Keratinocyte (primary cell): ENCODE results near the gene ANKHD1. TPM values are rescaled to one million over a fixed set of nuclear protein-coding genes. Genes with fewer than 3 reads are reported as not detected.

Experiments used
- DNase-seq: peaks from one replicate; pipeline ENCODE4 v3.0.0-alpha.2; 2011; ENCODE audit warnings: low read depth, missing footprints, low spot score
- FAIRE-seq: peaks from 2 replicates; lab custom pipeline; 2011; peaks lifted over from hg19 to GRCh38; lab: Jason Lieb, UNC
- H2AFZ ChIP-seq: 2 replicates; pipeline ENCODE4 v1.6.0; 2012; ENCODE audit warnings: low read length, control low read depth, inconsistent platforms; ENCODE audit not compliant: control insufficient read depth
- H3K27ac ChIP-seq: 2 replicates; pipeline ENCODE4 v1.5.1; 2011; ENCODE audit warnings: low read length; ENCODE audit not compliant: control insufficient read depth, insufficient read depth
- H3K27me3 ChIP-seq: 3 replicates; pipeline ENCODE4 v1.6.0; 2011; ENCODE audit warnings: low read length; ENCODE audit not compliant: control insufficient read depth, insufficient read depth; ENCODE audit errors: extremely low read depth
- H3K36me3 ChIP-seq, 2 experiments: 2 replicates in 1 of 2; 3 replicates in 1 of 2; pipeline ENCODE4 v1.5.1; 2011; ENCODE audit warnings: low read length in 2 of 2, mild to moderate bottlenecking in 1 of 2; ENCODE audit not compliant: control insufficient read depth in 2 of 2, insufficient read depth in 2 of 2; ENCODE audit errors: extremely low read depth in 1 of 2
- H3K4me1 ChIP-seq: 3 replicates; pipeline ENCODE4 v1.5.1; 2011; ENCODE audit warnings: low read length; ENCODE audit not compliant: control insufficient read depth, insufficient read depth; ENCODE audit errors: extremely low read depth
- H3K4me2 ChIP-seq: 3 replicates; pipeline ENCODE4 v1.6.0; 2011; ENCODE audit warnings: low read depth, low read length; ENCODE audit not compliant: control insufficient read depth, insufficient read depth; ENCODE audit errors: extremely low read depth
- H3K4me3 ChIP-seq, 3 experiments: fragments of 200-600 bp in 1 of 3; sonication (generic) in 1 of 3; 2 replicates in 2 of 3; 3 replicates in 1 of 3; pipeline ENCODE4 v1.5.1; 2011 to 2016; ENCODE audit warnings: low read length in 3 of 3, mild to moderate bottlenecking in 3 of 3, control low read depth in 2 of 3, inconsistent platforms in 1 of 3, low read depth in 1 of 3, mixed read lengths in 1 of 3, mixed run types in 1 of 3, moderate library complexity in 1 of 3; ENCODE audit not compliant: control insufficient read depth in 2 of 3, insufficient read depth in 2 of 3; ENCODE audit errors: extremely low read depth in 1 of 3
- H3K79me2 ChIP-seq: 2 replicates; pipeline ENCODE4 v1.6.0; 2012; ENCODE audit warnings: low read length; ENCODE audit not compliant: control insufficient read depth, insufficient read depth
- H3K9ac ChIP-seq: 3 replicates; pipeline ENCODE4 v1.6.0; 2011; ENCODE audit warnings: low read length; ENCODE audit not compliant: control insufficient read depth, insufficient read depth; ENCODE audit errors: extremely low read depth
- H3K9me1 ChIP-seq: 3 replicates; pipeline ENCODE4 v1.6.0; 2011; ENCODE audit warnings: low read length; ENCODE audit not compliant: control insufficient read depth, insufficient read depth; ENCODE audit errors: extremely low read depth
- H3K9me3 ChIP-seq: 2 replicates; pipeline ENCODE4 v1.5.1; 2012; ENCODE audit warnings: low read depth, low read length; ENCODE audit not compliant: control insufficient read depth
- H4K20me1 ChIP-seq: 3 replicates; pipeline ENCODE4 v1.6.0; 2011; ENCODE audit warnings: low read length; ENCODE audit not compliant: control insufficient read depth, insufficient read depth; ENCODE audit errors: extremely low read depth
- EZH2 ChIP-seq: IDR thresholded peaks from one replicate; pipeline ENCODE4 v1.6.1; 2012; ENCODE audit warnings: inconsistent platforms, mild to moderate bottlenecking, low read length, moderate library complexity
- dilution Hi-C: fragments of 300-500 bp; cut with MboI; formaldehyde crosslinking; loops from one replicate; pipeline ENCODE4 v1.7.0; 2020; ENCODE audit warnings: low sequenced_read_pairs; ENCODE audit not compliant: extremely low pct_ligation_motif_present
- polyA plus RNA-seq, 5 experiments: library from polyadenylated mRNA; depleted of rRNA in 3 of 5; stranded (reverse) in 3 of 5; stranded (forward) in 1 of 5; unstranded in 1 of 5; fragments of >200 nt; gene quantifications; 1 replicate in 1 of 5; 2 replicates in 3 of 5; 3 replicates in 1 of 5; pipeline versions ENCODE4 v1.2.1 to v1.2.3, GENCODE V29; 2011 to 2012; ENCODE audit warnings: missing spikeins in 2 of 5, low read depth in 1 of 5, low replicate concordance in 1 of 5
- TF ChIP-seq, protein P1 (sequence below), 3 experiments: IDR thresholded peaks in 1 of 3; conservative IDR thresholded peaks in 1 of 3; optimal IDR thresholded peaks in 1 of 3; 2 replicates in 2 of 3; 3 replicates in 1 of 3; pipeline versions ENCODE3 to v1.5.1; 2011; ENCODE audit warnings: low read length in 3 of 3, mild to moderate bottlenecking in 3 of 3, moderate library complexity in 2 of 3, control low read depth in 1 of 3, inconsistent platforms in 1 of 3; ENCODE audit not compliant: insufficient read depth in 2 of 3; ENCODE audit errors: extremely low read depth in 1 of 3

Gene ANKHD1
- polyA plus RNA-seq, 1 donor (not counting 4 experiments of a cell fraction or from before 2014, with no cell fraction given) = 65.9 TPM

DNA sequence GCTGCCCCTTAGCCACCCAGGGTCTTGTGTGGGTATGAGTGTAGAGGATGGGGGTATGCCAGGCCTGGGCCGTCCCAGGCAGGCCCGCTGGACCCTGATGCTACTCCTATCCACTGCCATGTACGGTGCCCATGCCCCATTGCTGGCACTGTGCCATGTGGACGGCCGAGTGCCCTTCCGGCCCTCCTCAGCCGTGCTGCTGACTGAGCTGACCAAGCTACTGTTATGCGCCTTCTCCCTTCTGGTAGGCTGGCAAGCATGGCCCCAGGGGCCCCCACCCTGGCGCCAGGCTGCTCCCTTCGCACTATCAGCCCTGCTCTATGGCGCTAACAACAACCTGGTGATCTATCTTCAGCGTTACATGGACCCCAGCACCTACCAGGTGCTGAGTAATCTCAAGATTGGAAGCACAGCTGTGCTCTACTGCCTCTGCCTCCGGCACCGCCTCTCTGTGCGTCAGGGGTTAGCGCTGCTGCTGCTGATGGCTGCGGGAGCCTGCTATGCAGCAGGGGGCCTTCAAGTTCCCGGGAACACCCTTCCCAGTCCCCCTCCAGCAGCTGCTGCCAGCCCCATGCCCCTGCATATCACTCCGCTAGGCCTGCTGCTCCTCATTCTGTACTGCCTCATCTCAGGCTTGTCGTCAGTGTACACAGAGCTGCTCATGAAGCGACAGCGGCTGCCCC is 165.6 kb downstream of the ANKHD1 start:
- Histone ChIP-seq H3K9me1 (no peaks in the 10 kb centered on the region), H3K27ac (no peak overlapping the region), H3K4me1 (peaks cover 23% of the 10 kb centered on the region), H3K4me3 (no peak overlapping the region), H3K36me3 (peaks cover 18 to 23% of the 10 kb centered on the region in 2 experiments), H4K20me1 (no peaks in the 10 kb centered on the region), H3K9ac (no peak overlapping the region), H3K4me2 (no peak overlapping the region), H3K9me3 (no peaks in the 10 kb centered on the region), H3K27me3 (no peaks in the 10 kb centered on the region), H3K79me2 (peaks cover 26% of the 10 kb centered on the region), H2AFZ (no peak overlapping the region)
- TF ChIP-seq EZH2 = no peak
- TF ChIP-seq, protein P1, sequence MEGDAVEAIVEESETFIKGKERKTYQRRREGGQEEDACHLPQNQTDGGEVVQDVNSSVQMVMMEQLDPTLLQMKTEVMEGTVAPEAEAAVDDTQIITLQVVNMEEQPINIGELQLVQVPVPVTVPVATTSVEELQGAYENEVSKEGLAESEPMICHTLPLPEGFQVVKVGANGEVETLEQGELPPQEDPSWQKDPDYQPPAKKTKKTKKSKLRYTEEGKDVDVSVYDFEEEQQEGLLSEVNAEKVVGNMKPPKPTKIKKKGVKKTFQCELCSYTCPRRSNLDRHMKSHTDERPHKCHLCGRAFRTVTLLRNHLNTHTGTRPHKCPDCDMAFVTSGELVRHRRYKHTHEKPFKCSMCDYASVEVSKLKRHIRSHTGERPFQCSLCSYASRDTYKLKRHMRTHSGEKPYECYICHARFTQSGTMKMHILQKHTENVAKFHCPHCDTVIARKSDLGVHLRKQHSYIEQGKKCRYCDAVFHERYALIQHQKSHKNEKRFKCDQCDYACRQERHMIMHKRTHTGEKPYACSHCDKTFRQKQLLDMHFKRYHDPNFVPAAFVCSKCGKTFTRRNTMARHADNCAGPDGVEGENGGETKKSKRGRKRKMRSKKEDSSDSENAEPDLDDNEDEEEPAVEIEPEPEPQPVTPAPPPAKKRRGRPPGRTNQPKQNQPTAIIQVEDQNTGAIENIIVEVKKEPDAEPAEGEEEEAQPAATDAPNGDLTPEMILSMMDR (optimal IDR thresholded peaks at IDR 0.05 in 1 of 3, IDR thresholded peaks at IDR 0.05 in 1 of 3, conservative IDR thresholded peaks at IDR 0.05 in 1 of 3; ENCODE audit: extremely low read depth in 1 of 3, insufficient read depth in 2 of 3, low read length in 3 of 3) = no peak
- DNase-seq (no peak), FAIRE-seq (no peak)
- dilution Hi-C loops = no loop called here

GRCh38 chr5:140567871-140568270 is 166.2 kb downstream of the ANKHD1 start:
- TF ChIP-seq, protein P1 (optimal IDR thresholded peaks at IDR 0.05 in 1 of 3, IDR thresholded peaks at IDR 0.05 in 1 of 3, conservative IDR thresholded peaks at IDR 0.05 in 1 of 3; ENCODE audit: extremely low read depth in 1 of 3, insufficient read depth in 2 of 3, low read length in 3 of 3) = no peak
- TF ChIP-seq EZH2 = no peak
- FAIRE-seq = no peak
- H3K27ac ChIP-seq = no peak overlapping the region
- DNase-seq = no peak
- H3K79me2 ChIP-seq = peaks cover 26% of the 10 kb centered on the region
- no peaks in the 10 kb centered on the region for H3K9me3 ChIP-seq
- peaks cover 23% of the 10 kb centered on the region for H3K4me1 ChIP-seq
- no peak overlapping the region for H2AFZ ChIP-seq
- H3K36me3 ChIP-seq = peaks cover 18 to 23% of the 10 kb centered on the region in 2 experiments
- no peak overlapping the region for H3K4me3 ChIP-seq
- no peaks in the 10 kb centered on the region for H4K20me1 ChIP-seq
- dilution Hi-C loops = no loop called here
- no peaks in the 10 kb centered on the region for H3K27me3 ChIP-seq
- H3K4me2 ChIP-seq = no peak overlapping the region
- H3K9me1 ChIP-seq = no peaks in the 10 kb centered on the region
- no peak overlapping the region for H3K9ac ChIP-seq
